GM19035 (cell line): Measurements from ENCODE around the gene ADCY9.
"Not testable (repeated sequence)": the region's sequence is repeated elsewhere in the genome, so short reads cannot be mapped to it uniquely, and the experiment has no call there.

Source experiments
- ATAC-seq: cut with Tn5 transposase; IDR thresholded peaks from one replicate; pipeline ENCODE4 v1.9.1; 2021; ENCODE audit not compliant: unreplicated experiment

The ADCY9 gene

GRCh38 chr16:4071686-4072561 is 44.3 kb downstream of the ADCY9 start:
- ATAC-seq, result no peak

- ATAC-seq, result no peak
Observed at GRCh38 chr16:4070936-4071335, 45.3 kb downstream of the ADCY9 start.

GRCh38 chr16:4067262-4068001 is 48.8 kb downstream of the ADCY9 start:
- no peak for ATAC-seq

GRCh38 chr16:4064950-4065352 is 51.3 kb downstream of the ADCY9 start:
- ATAC-seq, result no peak

- ATAC-seq, result no peak
Observed at GRCh38 chr16:4062212-4062802, 53.9 kb downstream of the ADCY9 start.

- no peak for ATAC-seq
Observed at GRCh38 chr16:4060823-4061222, 55.4 kb downstream of the ADCY9 start.

GRCh38 chr16:4060009-4060408 is 56.2 kb downstream of the ADCY9 start:
- ATAC-seq, result no peak

GRCh38 chr16:4058386-4058785 is 57.9 kb downstream of the ADCY9 start:
- no peak for ATAC-seq

- ATAC-seq, result no peak
Observed at GRCh38 chr16:4057439-4057877, 58.8 kb downstream of the ADCY9 start.

GRCh38 chr16:4056161-4057105 is 59.8 kb downstream of the ADCY9 start:
- no peak for ATAC-seq

GRCh38 chr16:4055748-4056147 is 60.5 kb downstream of the ADCY9 start:
- ATAC-seq, result no peak

GRCh38 chr16:4053301-4053845 is 62.9 kb downstream of the ADCY9 start:
- ATAC-seq, result no peak

- ATAC-seq, result no peak
Observed at GRCh38 chr16:4052801-4053293, 63.4 kb downstream of the ADCY9 start.

GRCh38 chr16:4052096-4052495 is 64.1 kb downstream of the ADCY9 start:
- no peak for ATAC-seq

- ATAC-seq, result no peak
Observed at GRCh38 chr16:4051591-4051990, 64.7 kb downstream of the ADCY9 start.

- ATAC-seq, result no peak
Observed at GRCh38 chr16:4049031-4049430, 67.2 kb downstream of the ADCY9 start.

- ATAC-seq, result no peak
Observed at GRCh38 chr16:4048481-4048880, 67.8 kb downstream of the ADCY9 start.

GRCh38 chr16:4046221-4046620 is 70.0 kb downstream of the ADCY9 start:
- no peak for ATAC-seq

- not testable (repeated sequence) for ATAC-seq
Observed at GRCh38 chr16:4045561-4045960, 70.7 kb downstream of the ADCY9 start.

GRCh38 chr16:4042581-4042980 is 73.7 kb downstream of the ADCY9 start:
- no peak for ATAC-seq
